ENCODE results near the gene NUP58.
"Not testable (repeated sequence)": the region's sequence is repeated elsewhere in the genome, so short reads cannot be mapped to it uniquely, and the experiment has no call there.

NUP58 gene

GRCh38 chr13:25302121-25302520, 696 bp downstream of the NUP58 start:
- no peak for DNase-seq (ENCODE audit: low read depth)

GRCh38 chr13:25306671-25307464, 5.4 kb downstream of the NUP58 start:
- no peak for DNase-seq (ENCODE audit: low read depth)

GRCh38 chr13:25310891-25311290, 9.5 kb downstream of the NUP58 start:
- DNase-seq (ENCODE audit: low read depth): no peak

GRCh38 chr13:25318946-25319345, 17.5 kb downstream of the NUP58 start:
- not testable (repeated sequence) for DNase-seq (ENCODE audit: low read depth)

GRCh38 chr13:25319771-25320170, 18.3 kb downstream of the NUP58 start:
- DNase-seq (ENCODE audit: low read depth): no peak

- DNase-seq (ENCODE audit: low read depth): no peak
These were observed 22.7 kb downstream of the NUP58 start for GRCh38 chr13:25324100-25324499.

- DNase-seq (ENCODE audit: low read depth): no peak
These were observed 28.3 kb downstream of the NUP58 start for GRCh38 chr13:25329706-25330105.

- no peak for DNase-seq (ENCODE audit: low read depth)
These were observed 29.1 kb downstream of the NUP58 start for GRCh38 chr13:25330541-25330940.

GRCh38 chr13:25335856-25336255, 34.4 kb downstream of the NUP58 start:
- DNase-seq (ENCODE audit: low read depth): no peak

GRCh38 chr13:25345576-25345975, 44.2 kb downstream of the NUP58 start:
- no peak for DNase-seq (ENCODE audit: low read depth)

- DNase-seq (ENCODE audit: low read depth): no peak
These were observed 45.7 kb downstream of the NUP58 start for GRCh38 chr13:25347151-25347550.

GRCh38 chr13:25351404-25351803, 50.0 kb downstream of the NUP58 start:
- no peak for DNase-seq (ENCODE audit: low read depth)

- DNase-seq (ENCODE audit: low read depth): no peak
These were observed 50.8 kb downstream of the NUP58 start for GRCh38 chr13:25352230-25352629.

GRCh38 chr13:25352806-25353205, 51.4 kb downstream of the NUP58 start:
- DNase-seq (ENCODE audit: low read depth): no peak

GRCh38 chr13:25353344-25353743, 51.9 kb downstream of the NUP58 start:
- no peak for DNase-seq (ENCODE audit: low read depth)

- DNase-seq (ENCODE audit: low read depth): no peak
These were observed 53.0 kb downstream of the NUP58 start for GRCh38 chr13:25354377-25354776.

- DNase-seq (ENCODE audit: low read depth): not testable (repeated sequence)
These were observed 59.0 kb downstream of the NUP58 start for GRCh38 chr13:25360443-25360842.

- no peak for DNase-seq (ENCODE audit: low read depth)
These were observed 64.4 kb downstream of the NUP58 start for GRCh38 chr13:25365720-25366235.

- DNase-seq (ENCODE audit: low read depth): no peak
These were observed 69.9 kb downstream of the NUP58 start for GRCh38 chr13:25371158-25371874.

GRCh38 chr13:25371875-25372283, 70.5 kb downstream of the NUP58 start, which contains the start of gene ATP8A2:
ATP8A2 (plus strand) TSS chr13:25371974; CDS start chr13:25372213, 239 bp downstream.
- DNase-seq (ENCODE audit: low read depth): no peak

GRCh38 chr13:25372284-25373081, 71.1 kb downstream of the NUP58 start:
- DNase-seq (ENCODE audit: low read depth): no peak

- DNase-seq (ENCODE audit: low read depth): no peak
These were observed 74.4 kb downstream of the NUP58 start for GRCh38 chr13:25375727-25376358.

All from activated T-helper 9 cell treated with anti-CD3 and anti-CD28 coated beads, Interleukin-2, amount 50 U/mL, for 16 hours (primary cell).